Ishikawa (cell line): ENCODE results near the gene LRIF1.

Source experiments
- CEBPB ChIP-seq: IDR thresholded peaks from 2 replicates; pipeline ENCODE4 v1.6.1; 2012
- CREB1 ChIP-seq: IDR thresholded peaks from 2 replicates; pipeline ENCODE4 v1.6.1; 2012; ENCODE audit warnings: low read depth
- EGR1 ChIP-seq: IDR thresholded peaks from 2 replicates; pipeline ENCODE4 v1.6.1; 2012
- EP300 ChIP-seq: IDR thresholded peaks from 2 replicates; pipeline ENCODE4 v1.6.1; 2012; ENCODE audit warnings: borderline replicate concordance
- FOXM1 ChIP-seq: IDR thresholded peaks from 2 replicates; pipeline ENCODE4 v1.6.1; 2012; ENCODE audit warnings: low read depth, borderline replicate concordance
- MAX ChIP-seq: IDR thresholded peaks from 2 replicates; pipeline ENCODE4 v1.6.1; 2012
- NFIC ChIP-seq: IDR thresholded peaks from 2 replicates; pipeline ENCODE4 v1.6.1; 2012
- RAD21 ChIP-seq: IDR thresholded peaks from 2 replicates; pipeline ENCODE4 v1.6.1; 2012; ENCODE audit warnings: low read depth
- REST ChIP-seq: IDR thresholded peaks from 2 replicates; pipeline ENCODE4 v1.6.1; 2012; ENCODE audit warnings: low read depth, mild to moderate bottlenecking
- TAF1 ChIP-seq: IDR thresholded peaks from 2 replicates; pipeline ENCODE4 v1.6.1; 2012; ENCODE audit warnings: low read depth, mild to moderate bottlenecking
- TCF12 ChIP-seq: IDR thresholded peaks from 2 replicates; pipeline ENCODE4 v1.6.1; 2012; ENCODE audit warnings: low read depth
- TEAD4 ChIP-seq: IDR thresholded peaks from 2 replicates; pipeline ENCODE4 v1.6.1; 2012
- USF1 ChIP-seq: IDR thresholded peaks from 2 replicates; pipeline ENCODE4 v1.6.1; 2012
- YY1 ChIP-seq: IDR thresholded peaks from 2 replicates; pipeline ENCODE4 v1.6.1; 2012; ENCODE audit warnings: low read depth
- ZBTB7A ChIP-seq: IDR thresholded peaks from 2 replicates; pipeline ENCODE4 v1.6.1; 2012; ENCODE audit warnings: low read depth

Gene LRIF1

GRCh38 chr1:110964455-110964903 is 757 bp upstream of the LRIF1 start:
- no peak for TF ChIP-seq CEBPB
- no peak for TF ChIP-seq YY1
- TF ChIP-seq USF1: no peak

GRCh38 chr1:110962892-110963690 is 631 bp downstream of the LRIF1 start:
- TF ChIP-seq ZBTB7A (no peak), EP300 (no peak), CEBPB (no peak), FOXM1 (no peak), CREB1 (no peak), YY1 (peak; percentile 84), USF1 (no peak), TAF1 (no peak), TEAD4 (no peak), RAD21 (no peak), REST (no peak), NFIC (no peak), TCF12 (no peak), MAX (peak; percentile 91), EGR1 (no peak)

GRCh38 chr1:110961902-110962301 is 1.8 kb downstream of the LRIF1 start:
- TF ChIP-seq YY1: no peak
- TF ChIP-seq RAD21: no peak
- TF ChIP-seq TAF1: no peak
- TF ChIP-seq EP300: no peak
- TF ChIP-seq FOXM1: no peak
- no peak for TF ChIP-seq TCF12
- no peak for TF ChIP-seq NFIC
- TF ChIP-seq MAX: no peak
- TF ChIP-seq REST: no peak
- no peak for TF ChIP-seq TEAD4
- TF ChIP-seq CREB1: no peak
- TF ChIP-seq USF1: no peak
- no peak for TF ChIP-seq ZBTB7A
- no peak for TF ChIP-seq CEBPB
- no peak for TF ChIP-seq EGR1

- TF ChIP-seq RAD21 (no peak), TAF1 (no peak), MAX (no peak), NFIC (no peak), ZBTB7A (no peak), FOXM1 (no peak), EGR1 (no peak), TEAD4 (no peak), USF1 (no peak), CREB1 (no peak), TCF12 (no peak), YY1 (no peak), EP300 (no peak), REST (no peak), CEBPB (no peak)
These were observed 2.8 kb downstream of the LRIF1 start for GRCh38 chr1:110960777-110961420.
